GM23338 (cell line): Measurements from ENCODE around the gene NOL3.

Source experiments
- EZH2phosphoT487 ChIP-seq: fragments of 200-600 bp; sonication (generic); IDR thresholded peaks from one replicate; pipeline ENCODE4 v1.8.1; 2018; ENCODE audit warnings: antibody characterized with exemption; ENCODE audit not compliant: unreplicated experiment
- ZNF114 ChIP-seq: fragments of 250-450 bp; sonication (Bioruptor Pico); IDR thresholded peaks from 2 replicates; pipeline ENCODE4 v1.5.0; 2020; ENCODE audit warnings: mild to moderate bottlenecking, moderate library complexity
- TF ChIP-seq, protein P1 (sequence below), 2 experiments: fragments of 200-600 bp in 1 of 2; sonication (generic) in 1 of 2; conservative IDR thresholded peaks; 2 replicates each; pipeline versions ENCODE4 v1.5.1 to v1.6.1; 2016 to 2017; ENCODE audit warnings: antibody characterized with exemption in 2 of 2, low read depth in 2 of 2, mild to moderate bottlenecking in 2 of 2, moderate library complexity in 1 of 2

DNA sequence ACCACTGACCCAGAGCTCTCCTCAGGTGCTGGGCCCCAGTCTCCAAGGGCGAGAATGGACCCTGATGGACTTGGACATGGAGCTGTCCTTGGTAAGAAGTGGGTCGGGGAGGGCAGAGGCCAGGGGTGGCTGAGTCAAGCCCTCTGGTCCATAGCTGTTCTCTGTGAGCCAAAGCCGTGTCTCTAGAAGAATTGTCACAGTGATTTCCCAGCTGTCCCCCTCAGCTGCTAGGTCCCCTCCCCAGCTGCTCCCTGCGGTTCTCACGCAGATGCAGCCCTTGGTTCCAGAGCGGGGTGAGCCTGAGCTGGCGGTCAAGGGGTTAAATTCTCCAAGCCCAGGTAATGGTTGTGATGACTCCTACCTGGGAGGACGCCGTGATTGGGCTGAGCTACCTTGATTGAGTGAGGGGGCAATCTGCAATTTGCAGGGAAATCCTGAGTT lies 1.3 kb upstream of the NOL3 start:
- TF ChIP-seq EZH2phosphoT487 = no peak
- TF ChIP-seq, protein P1, sequence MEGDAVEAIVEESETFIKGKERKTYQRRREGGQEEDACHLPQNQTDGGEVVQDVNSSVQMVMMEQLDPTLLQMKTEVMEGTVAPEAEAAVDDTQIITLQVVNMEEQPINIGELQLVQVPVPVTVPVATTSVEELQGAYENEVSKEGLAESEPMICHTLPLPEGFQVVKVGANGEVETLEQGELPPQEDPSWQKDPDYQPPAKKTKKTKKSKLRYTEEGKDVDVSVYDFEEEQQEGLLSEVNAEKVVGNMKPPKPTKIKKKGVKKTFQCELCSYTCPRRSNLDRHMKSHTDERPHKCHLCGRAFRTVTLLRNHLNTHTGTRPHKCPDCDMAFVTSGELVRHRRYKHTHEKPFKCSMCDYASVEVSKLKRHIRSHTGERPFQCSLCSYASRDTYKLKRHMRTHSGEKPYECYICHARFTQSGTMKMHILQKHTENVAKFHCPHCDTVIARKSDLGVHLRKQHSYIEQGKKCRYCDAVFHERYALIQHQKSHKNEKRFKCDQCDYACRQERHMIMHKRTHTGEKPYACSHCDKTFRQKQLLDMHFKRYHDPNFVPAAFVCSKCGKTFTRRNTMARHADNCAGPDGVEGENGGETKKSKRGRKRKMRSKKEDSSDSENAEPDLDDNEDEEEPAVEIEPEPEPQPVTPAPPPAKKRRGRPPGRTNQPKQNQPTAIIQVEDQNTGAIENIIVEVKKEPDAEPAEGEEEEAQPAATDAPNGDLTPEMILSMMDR (conservative IDR thresholded peaks at IDR 0.05; ENCODE audit: low read depth in 2 of 2) = no peak
- no peak for TF ChIP-seq ZNF114 (CRISPR knock-in tag)
